GM21515 (cell line): Measurements from ENCODE around the gene SNRNP27.
"Not testable (repeated sequence)": the region's sequence is repeated elsewhere in the genome, so short reads cannot be mapped to it uniquely, and the experiment has no call there.

Experiments used
- ATAC-seq: cut with Tn5 transposase; IDR thresholded peaks from one replicate; pipeline ENCODE4 v1.9.1; 2021; ENCODE audit not compliant: unreplicated experiment

SNRNP27 gene

DNA sequence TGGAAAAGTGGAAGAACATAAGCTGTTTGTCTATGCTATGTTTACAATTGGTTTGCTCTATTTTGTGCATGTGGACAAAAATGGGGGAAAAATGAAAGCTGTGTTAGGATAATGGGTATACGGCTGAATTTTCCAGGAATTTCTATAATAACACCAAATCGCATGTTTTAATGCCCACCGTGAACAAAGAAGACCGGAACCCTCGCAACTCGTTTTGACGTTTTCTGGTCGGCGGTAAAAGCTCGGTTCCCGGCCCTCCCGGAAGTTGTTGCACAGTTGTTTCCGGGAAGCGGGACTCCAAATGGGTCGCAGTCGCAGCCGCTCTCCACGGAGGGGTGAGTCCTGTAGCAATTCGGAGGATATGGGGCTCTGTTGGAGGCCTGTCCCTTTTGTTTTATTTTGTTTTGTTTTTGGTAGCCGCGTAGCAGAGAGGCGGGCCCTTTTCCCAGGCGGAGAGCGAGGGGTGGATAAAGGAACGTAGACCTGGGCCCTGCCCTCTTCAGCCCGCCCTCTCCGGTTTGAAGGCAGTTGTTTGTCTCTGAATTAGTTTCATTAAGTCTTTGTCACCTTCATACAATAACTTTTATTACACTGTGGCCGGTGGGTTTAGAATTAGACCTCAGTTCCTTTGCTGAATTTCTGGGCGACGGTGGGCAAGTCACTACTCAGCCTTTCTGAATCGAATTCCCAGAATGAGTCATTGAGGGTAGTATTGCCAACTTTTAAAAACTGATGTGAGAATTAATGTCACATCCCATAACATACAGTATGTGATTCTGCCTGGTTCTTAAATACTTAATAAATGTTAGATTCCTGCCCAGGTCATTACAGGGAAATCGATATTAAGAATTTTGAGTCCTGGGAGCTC is at the start of gene SNRNP27:
Gene SNRNP27 (plus strand): TSS at position 273 of the 868 bp plus-strand sequence. CDS start 29 bp downstream, at position 302.
- ATAC-seq = peak; percentile 65

DNA sequence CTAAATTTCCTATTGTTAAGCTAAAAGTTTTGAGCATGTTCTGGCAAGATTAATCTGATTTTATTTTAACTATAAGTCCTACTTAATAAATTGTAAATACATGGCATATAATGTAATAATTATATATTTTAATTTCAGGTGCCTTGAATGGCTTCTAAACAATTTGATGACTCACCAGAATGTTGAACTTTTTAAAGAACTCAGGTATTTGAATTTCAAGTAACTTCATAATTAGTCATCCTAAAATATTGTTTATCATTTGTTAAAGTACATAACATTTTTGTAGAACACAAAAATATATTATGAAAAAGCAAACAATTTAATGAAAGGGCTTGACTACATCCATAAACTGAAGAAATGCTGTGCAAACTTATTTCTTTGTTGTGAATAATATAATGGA is 49.8 kb upstream of the SNRNP27 start:
- ATAC-seq = no peak

DNA sequence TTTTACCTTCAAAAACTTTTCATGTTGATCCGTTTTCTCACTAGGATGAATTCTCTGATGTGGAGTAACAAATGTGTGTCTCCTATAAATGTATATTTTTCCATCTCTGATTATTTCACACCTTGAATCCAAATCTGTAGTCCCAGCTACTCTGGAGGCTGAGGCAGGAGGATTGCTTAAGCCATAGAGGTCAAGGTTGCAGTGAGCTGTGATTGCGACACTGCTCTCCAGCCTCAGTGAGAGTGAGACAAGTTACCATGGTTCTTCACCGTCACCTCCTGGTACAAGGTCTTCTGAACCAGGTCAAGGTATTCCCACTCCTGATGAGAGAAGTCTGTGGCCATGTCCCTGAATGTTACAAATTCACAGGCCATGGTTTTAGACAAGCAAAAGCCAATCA is 49.2 kb upstream of the SNRNP27 start:
- no peak for ATAC-seq

DNA sequence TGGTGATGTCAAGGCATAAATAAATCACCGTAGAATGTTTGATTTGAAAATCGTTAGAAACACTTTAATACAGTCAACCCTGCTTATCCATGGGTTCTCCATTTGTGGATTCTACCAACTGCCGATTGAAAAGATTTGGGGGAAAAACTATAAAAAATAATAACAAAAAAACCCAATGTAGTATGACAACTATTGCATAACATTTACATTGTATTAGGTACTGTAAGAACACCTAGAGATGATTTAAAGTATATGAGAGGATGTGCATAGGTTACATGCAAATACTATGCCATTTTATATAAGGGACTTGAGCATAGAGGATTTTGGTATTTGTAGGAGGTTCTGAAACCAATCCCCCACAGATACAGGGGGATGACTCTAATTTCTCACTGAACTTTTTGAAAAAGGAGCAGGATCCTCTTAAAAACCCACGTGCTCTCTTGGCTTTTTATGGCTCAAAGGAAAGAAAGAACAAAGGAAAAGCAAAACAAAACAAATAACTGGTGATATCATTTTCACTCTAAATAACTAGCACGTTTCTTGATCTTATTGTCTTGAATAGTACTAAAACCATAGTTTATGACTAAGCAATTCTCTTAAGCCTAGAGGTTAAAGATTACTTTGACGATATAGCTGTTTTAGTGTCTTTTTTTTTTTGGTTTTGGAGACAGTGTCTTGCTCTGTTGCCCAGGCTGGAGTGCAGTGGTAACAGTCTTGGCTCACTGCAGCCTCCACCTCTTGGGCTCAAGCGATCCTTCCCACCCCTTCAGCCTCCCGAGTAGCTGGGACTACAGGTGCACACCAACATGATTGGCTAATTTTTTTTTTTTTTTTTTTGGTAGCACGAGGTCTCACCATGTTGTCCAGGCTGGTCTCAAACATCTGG is 47.3 kb upstream of the SNRNP27 start:
- ATAC-seq = no peak

DNA sequence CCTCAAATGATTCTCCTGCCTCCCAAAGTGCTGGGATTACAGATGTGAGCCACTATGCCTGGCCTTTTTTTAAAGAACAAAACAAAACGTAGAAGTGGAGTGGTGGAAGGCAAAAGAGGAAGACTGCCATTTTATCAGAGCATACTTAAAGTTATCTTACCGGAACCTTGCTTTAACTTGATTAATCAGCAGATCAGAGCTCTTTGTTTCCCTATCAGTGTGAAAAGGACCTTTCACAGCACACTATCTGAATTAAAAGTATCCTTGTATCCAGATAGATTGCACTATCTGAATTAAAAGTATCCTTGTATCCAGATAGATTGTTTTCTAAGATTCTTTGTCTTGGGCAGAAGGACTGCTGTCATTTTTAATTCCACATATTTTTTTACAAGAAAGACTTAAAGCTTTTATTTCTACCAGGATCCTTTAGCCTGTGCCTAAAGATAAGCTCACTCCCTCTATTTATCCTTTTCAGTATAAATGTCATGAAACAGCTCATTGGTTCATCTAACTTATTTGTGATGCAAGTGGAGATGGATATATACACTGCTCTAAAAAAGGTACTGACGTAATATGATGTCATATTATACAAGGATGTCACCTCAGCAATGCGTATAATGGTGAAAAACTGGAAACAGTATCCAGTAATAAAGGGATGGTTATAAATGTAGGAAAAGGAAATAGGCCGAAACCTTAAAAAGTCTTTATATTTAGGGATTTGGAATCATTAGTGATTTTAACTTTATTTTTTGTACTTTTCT is 46.5 kb upstream of the SNRNP27 start:
- no peak for ATAC-seq

GRCh38 chr2:69848186-69848790 is 45.5 kb upstream of the SNRNP27 start:
- ATAC-seq = no peak

GRCh38 chr2:69858261-69858660 is 35.5 kb upstream of the SNRNP27 start:
- ATAC-seq = no peak

GRCh38 chr2:69863298-69863697 is 30.5 kb upstream of the SNRNP27 start:
- ATAC-seq = no peak

GRCh38 chr2:69888451-69888850 is 5.3 kb upstream of the SNRNP27 start:
- ATAC-seq = no peak

GRCh38 chr2:69889302-69889701 is 4.5 kb upstream of the SNRNP27 start:
- no peak for ATAC-seq

DNA sequence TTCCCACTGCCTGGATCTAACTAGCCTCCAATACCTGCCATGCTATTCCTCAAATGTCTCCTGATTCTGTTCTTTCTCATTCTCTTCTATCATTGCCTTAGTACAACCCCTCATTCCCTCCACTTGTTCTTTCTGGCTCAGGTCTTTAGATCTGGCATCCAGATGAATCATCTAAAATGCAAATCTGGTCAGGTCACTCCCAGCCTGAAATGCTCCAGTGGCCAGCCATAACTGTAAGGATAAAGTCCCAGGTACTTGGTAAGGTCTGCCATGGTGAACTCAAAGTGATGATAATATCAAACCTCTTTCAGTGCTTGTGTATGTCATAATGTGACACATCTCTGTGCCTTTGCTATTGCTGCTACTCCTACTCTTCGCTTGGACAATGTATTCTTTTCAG is 2.9 kb upstream of the SNRNP27 start:
- no peak for ATAC-seq

GRCh38 chr2:69892838-69893424 is 825 bp upstream of the SNRNP27 start:
- not testable (repeated sequence) for ATAC-seq

DNA sequence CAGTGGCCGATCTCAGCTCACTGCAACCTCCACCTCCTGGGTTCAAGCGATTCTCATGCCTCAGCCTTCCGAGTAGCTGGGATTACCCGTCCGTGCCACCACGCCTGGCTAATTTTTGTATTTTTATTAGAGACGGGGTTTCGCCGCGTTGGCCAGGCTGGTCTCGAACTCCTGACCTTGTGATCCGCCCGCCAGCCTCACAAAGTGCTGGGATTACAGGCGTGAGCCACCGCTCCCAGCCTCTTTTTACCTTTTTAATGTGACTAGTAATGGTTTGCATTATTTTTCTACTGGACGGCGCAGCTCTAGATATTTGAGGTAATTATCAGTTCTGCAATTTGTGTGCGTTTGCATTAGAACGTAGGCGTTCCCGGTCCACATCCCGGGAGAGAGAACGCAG is 981 bp downstream of the SNRNP27 start:
- ATAC-seq = not testable (repeated sequence)

DNA sequence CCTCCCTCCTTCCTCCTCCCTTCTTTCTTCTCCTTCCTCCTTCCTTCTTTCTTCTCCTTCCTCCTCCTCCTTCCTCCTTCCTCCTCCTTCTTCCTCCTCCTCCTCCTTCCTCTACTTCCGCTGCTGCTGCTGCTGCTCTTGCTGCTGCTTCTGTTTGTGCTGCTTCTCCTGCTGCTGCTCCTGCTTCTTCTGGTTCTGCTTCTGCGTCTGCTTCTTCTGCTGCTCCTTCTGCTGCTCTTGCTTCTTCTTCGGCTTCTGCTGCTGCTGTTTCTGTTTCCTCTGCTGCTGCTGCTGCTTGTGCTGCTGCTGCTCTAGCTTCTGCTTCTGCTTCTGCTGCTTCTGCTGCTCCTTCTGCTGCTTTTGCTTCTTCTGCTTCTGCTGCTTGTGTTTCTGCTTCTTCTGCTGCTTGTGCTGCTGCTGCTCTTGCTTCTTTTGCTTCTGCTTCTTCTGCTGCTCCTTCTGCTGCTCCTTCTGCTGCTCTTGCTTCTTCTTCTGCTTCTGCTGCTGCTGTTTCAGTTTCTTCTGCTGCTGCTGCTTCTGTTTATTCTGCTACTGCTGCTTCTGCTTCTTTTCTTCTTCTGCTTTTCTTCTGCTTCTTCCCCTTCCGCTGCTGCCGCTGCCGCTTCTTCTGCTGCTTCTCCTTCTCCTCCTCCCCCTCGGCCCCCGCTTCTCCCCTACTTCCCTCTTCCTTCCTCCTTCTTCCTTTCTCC is 8.6 kb downstream of the SNRNP27 start:
- no peak for ATAC-seq

DNA sequence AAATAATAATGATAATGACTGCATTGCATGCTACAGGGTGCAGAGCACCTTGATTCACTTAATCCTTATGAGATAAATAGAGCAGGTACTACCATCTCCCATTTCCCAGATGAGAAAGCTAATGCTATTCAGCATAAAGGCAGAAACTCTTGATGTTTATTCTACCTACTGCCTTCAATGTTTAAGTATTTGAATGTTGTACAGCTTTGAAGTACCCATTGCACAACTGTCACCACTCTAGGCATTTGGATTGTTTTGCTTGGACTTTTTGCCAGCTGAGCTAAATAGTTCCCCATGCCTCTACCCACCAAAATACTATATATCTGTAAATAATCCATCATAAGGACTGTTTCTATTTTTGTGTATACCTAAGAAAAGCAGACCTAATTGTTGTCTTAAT is 13.5 kb downstream of the SNRNP27 start:
- no peak for ATAC-seq

- ATAC-seq = no peak
These were observed 18.3 kb downstream of the SNRNP27 start for GRCh38 chr2:69911985-69912563.

- ATAC-seq = peak; percentile 85
These were observed 20.6 kb downstream of the SNRNP27 start for GRCh38 chr2:69914164-69914949.
